Measurements from ENCODE around the gene SEMA6B. TPM values are rescaled to one million over a fixed set of nuclear protein-coding genes. Genes with fewer than 3 reads are reported as not detected.

The SEMA6B gene
- polyA plus RNA-seq, 1 experiment: 0.66 TPM

DNA sequence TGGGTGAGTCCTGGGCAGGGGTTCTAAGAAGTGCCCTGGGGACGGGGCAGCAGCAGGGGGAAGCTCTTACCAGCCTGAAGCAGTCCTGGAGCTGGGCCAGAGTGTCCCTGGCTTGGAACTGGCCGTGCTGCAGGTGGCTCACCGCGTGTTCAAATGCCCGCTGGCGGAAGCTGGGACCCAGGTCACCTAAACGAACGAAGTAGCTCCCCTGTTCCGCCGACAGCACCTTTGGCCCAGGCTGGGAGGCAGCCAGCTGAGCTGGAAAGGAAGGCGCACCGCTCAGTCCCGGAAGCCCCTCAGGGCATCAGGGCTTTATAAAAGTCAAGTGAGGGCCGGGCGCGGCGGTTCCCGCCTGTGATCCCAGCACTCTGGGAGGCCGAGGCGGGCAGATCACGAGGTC, 50.8 kb downstream of the SEMA6B start:
- POLR2A ChIA-PET: no interaction called here

DNA sequence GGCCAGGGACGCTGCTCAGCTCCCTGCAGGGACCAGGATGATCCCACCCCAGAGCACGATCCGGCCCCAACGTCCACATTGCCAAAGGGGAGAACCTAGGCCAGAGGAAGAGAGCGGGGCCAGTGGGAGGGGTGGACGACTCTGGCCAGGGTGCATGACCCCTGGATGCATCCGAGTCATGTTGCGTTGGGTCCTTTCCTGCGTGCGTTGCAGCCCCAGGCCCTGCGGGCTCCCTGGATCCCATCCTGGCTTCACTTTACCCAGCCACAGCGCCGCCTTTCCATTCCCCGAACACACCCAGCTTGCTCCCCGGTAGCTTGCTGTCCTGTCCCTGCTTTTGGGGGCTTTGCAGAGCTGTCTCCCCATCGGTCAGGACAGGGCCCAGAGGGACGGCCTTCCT, 51.7 kb downstream of the SEMA6B start:
- no peak overlapping the region for H3K27ac ChIP-seq (ENCODE audit: low read depth, low read length)
- ChIA-PET CTCF (interaction anchor here (1.9 kb wide), 1 partner anchor 18 kb away, joined by 5 read pairs; no protein-coding TSS in a partner anchor), POLR2A (no interaction called here)
- TF ChIP-seq, protein P1, sequence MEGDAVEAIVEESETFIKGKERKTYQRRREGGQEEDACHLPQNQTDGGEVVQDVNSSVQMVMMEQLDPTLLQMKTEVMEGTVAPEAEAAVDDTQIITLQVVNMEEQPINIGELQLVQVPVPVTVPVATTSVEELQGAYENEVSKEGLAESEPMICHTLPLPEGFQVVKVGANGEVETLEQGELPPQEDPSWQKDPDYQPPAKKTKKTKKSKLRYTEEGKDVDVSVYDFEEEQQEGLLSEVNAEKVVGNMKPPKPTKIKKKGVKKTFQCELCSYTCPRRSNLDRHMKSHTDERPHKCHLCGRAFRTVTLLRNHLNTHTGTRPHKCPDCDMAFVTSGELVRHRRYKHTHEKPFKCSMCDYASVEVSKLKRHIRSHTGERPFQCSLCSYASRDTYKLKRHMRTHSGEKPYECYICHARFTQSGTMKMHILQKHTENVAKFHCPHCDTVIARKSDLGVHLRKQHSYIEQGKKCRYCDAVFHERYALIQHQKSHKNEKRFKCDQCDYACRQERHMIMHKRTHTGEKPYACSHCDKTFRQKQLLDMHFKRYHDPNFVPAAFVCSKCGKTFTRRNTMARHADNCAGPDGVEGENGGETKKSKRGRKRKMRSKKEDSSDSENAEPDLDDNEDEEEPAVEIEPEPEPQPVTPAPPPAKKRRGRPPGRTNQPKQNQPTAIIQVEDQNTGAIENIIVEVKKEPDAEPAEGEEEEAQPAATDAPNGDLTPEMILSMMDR (IDR thresholded peaks at IDR 0.05; ENCODE audit: low read depth, low read length): no peak
- no peak for DNase-seq (ENCODE audit: low read depth, low spot score)
- H3K9me3 ChIP-seq (ENCODE audit: control insufficient read depth, insufficient read depth, low read length): peaks cover 5% of the 10 kb centered on the region; the same call in 1 of the 2 replicates
- H3K4me3 ChIP-seq (ENCODE audit: low read depth, low read length): no peak overlapping the region
- H3K27me3 ChIP-seq (ENCODE audit: control insufficient read depth, insufficient read depth, low read length): no peaks in the 10 kb centered on the region

More for the DNA sequence above, 50.8 kb downstream of the SEMA6B start:
- DNase-seq (ENCODE audit: low read depth, low spot score): no peak
- TF ChIP-seq, protein P1 (IDR thresholded peaks at IDR 0.05; ENCODE audit: low read depth, low read length): no peak
- Histone ChIP-seq H3K9me3 (ENCODE audit: control insufficient read depth, insufficient read depth, low read length) (peaks cover 5% of the 10 kb centered on the region; the same call in 1 of the 2 replicates), H3K4me3 (ENCODE audit: low read depth, low read length) (no peak overlapping the region), H3K27ac (ENCODE audit: low read depth, low read length) (no peak overlapping the region), H3K27me3 (ENCODE audit: control insufficient read depth, insufficient read depth, low read length) (no peaks in the 10 kb centered on the region)
- CTCF ChIA-PET: interaction anchor here (1.9 kb wide), 1 partner anchor 17 kb away, joined by 5 read pairs; no protein-coding TSS in a partner anchor

DNA sequence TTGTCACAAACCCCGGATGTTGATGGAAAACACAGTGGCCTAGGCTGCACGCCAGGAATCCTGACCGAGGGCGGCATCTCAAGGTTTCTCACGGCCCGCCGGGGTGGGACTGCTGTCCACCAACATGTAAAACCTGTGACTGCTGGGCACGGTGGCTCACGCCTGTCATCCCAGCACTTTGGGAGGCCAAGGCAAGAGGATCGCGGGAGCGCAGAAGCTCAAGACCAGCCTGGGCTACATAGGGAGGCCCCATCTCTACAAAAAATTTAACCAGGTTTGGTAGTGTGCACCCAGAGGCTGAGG, 52.4 kb downstream of the SEMA6B start:
- CTCF ChIA-PET: interaction anchor here (1.9 kb wide), 1 partner anchor 18 kb away, joined by 5 read pairs; no protein-coding TSS in a partner anchor
- H3K9me3 ChIP-seq (ENCODE audit: control insufficient read depth, insufficient read depth, low read length): peaks cover 5% of the 10 kb centered on the region; the same call in 1 of the 2 replicates
- H3K4me3 ChIP-seq (ENCODE audit: low read depth, low read length): no peak overlapping the region
- H3K27ac ChIP-seq (ENCODE audit: low read depth, low read length): no peak overlapping the region
- TF ChIP-seq, protein P1 (IDR thresholded peaks at IDR 0.05; ENCODE audit: low read depth, low read length): no peak
- POLR2A ChIA-PET: no interaction called here
- no peaks in the 10 kb centered on the region for H3K27me3 ChIP-seq (ENCODE audit: control insufficient read depth, insufficient read depth, low read length)
- DNase-seq (ENCODE audit: low read depth, low spot score): no peak

DNA sequence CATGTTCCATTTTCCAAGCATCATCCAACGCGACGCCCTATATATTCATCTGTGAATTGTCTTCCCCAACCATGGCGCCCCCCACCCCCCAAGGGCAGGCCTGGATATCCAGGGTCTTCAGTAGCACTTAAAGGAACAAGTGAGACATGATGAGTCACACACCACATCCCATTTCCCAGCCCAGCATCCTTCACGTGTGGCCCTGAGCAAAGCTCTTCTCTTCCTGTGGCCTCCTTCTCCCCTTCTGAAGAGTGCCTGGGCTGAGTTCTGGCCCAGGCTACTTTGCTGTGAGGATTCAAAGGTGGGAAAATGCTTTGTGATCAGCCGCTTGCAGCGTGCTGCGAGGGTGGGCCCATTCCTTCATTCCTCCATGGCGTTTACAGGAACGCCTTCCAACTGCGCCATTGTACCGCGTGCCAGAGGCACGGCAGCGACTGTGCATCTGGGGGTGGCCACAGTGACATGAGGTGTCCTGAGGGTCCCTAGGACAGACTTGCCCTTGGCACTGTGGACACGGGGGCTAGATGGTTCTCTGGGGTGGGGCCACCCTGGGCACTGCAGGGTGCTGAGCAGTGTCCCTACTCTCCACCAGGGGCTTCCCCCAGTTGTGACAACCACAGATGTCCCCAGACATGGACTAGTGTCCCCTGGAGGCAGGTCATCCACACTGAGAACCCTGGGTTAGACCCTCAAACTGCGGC, 52.9 kb downstream of the SEMA6B start:
- ChIA-PET POLR2A (interaction anchor here (0.7 kb wide), 1 partner anchor 12 kb away, joined by 11 read pairs; the partner anchor contains the start of gene PLIN4), CTCF (no interaction called here)
- Histone ChIP-seq H3K4me3 (ENCODE audit: low read depth, low read length) (no peak overlapping the region), H3K27ac (ENCODE audit: low read depth, low read length) (no peak overlapping the region), H3K27me3 (ENCODE audit: control insufficient read depth, insufficient read depth, low read length) (no peaks in the 10 kb centered on the region), H3K9me3 (ENCODE audit: control insufficient read depth, insufficient read depth, low read length) (peaks cover 5% of the 10 kb centered on the region; the same call in 1 of the 2 replicates)
- TF ChIP-seq, protein P1 (IDR thresholded peaks at IDR 0.05; ENCODE audit: low read depth, low read length): no peak
- DNase-seq (ENCODE audit: low read depth, low spot score): peak; percentile 8

Data from AG04450 (cell line).